ENCODE measurements around the gene DNASE1L1.

DNASE1L1 gene

DNA sequence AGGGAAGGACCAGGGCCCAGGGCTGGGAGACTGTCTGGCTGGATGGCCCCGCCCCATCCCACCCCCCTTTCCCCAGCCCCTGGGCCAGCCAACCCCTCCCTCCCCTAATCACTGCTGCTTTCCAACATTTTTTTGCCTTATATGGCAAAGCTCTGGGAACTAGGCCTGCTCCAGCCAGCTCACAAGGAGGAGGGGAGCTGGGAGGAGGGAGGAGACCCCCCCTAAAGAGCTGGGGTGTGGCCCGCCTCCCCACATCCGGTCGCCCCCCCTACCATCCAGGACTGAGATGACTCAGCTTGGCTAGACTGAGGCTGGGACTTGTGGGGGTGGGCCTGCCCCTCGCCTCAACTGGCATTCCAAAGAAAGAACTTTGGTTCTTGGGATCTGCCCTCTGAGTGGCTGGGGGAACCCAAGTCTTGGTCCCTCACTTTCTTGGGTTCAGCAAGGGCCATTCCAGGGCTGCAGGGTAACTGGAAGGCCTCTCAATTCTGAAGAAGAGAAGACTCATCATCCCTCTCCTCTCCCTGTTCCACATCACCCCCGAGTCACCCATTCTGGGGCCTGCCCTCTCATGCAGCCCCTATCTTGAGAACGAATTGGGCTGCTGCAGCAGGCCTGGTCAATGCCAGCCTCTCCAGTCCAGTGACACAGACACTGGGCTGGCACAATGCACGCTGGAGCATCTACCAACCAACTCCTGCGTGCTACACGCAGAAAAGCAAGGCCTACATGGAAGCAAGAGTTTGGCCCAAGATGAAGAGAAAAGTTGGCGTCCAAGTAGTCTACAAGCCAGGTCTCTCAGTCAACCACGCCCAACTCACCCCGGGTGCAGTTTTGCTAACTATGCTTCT lies 39.4 kb downstream of the DNASE1L1 start:
- in situ Hi-C loops (cut with MboI; ENCODE audit: low sequenced_read_pairs): no loop called here

DNA sequence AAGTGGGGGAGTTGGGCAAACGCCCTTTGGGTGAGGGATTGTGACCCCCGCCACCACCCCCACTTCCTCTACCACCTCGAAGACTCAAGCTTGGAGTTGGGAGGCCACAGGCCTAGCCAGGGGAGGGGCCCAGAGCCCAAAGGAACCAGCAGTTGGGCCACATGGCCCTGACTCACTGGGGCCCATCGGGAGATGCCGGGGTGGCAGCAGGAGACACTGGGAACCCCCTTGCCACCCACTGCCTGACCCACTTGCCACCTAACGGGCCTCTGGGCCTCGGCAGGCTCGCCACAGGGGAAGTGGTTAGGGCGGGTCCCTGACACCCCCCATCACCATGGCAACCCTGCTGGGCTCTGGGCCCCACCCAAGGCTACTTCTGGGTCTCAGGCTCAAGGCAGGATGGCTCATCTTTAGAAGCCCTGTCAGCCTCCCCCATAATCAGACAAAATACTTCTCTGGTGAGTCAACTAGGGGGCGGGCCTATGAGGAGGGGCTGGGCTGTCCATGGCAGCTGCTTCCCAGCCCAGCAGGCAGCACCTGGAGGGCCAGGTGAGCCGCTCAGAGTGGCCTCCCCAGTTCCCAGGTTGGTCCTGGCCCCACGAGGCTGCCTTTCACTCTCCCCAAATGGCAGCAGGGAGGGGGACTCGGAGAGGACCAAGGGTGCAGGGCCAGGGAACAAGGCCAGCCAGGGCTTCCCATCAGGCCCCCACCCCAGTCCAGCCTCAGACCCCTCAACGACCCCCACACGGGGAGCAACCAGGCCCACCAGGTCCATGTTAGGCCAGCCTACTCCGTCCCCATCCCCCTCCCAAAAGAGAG lies 40.2 kb downstream of the DNASE1L1 start:
- in situ Hi-C loops (cut with MboI; ENCODE audit: low sequenced_read_pairs): no loop called here

DNA sequence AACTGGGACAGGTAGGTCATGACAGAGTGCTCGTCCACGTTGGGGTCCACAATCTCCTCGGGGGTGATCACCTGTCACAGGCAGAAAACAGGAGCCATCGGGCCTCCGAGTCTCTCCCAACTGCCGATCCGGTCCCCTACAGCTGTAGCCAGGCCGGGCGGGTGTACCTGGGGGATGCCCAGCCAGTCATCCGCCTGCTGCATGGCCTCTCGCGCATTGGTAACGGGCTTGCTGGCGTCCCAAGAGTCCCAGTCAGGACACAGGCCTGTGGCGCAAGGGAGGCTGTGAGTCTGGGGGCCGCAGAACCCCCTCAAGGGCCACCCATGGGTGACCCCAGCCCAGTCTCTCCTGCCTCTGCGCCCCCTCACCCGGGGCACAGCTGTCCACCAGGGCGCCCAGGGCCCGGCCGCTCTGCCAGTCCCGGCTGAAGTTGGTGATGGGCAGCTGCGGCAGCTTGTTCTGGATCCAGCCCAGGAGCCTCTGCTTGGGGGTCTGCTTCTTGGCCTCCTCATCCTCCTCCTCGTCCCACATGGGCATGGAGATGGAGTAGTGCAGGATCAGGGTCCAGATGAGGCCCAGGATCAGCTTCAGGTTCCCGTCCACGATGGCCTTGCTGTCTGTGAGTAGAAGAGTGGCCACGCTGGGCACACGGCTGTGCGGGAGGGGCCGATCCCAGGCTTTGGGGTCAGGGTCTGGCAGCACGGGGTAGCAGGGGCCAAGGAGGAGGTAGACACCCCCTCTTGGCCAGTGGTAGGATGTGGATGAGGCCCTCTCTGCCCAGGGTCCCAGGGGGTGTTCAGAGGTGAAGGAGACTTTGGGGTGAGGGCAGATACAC lies 41.4 kb downstream of the DNASE1L1 start:
- in situ Hi-C loops (cut with MboI; ENCODE audit: low sequenced_read_pairs): no loop called here

DNA sequence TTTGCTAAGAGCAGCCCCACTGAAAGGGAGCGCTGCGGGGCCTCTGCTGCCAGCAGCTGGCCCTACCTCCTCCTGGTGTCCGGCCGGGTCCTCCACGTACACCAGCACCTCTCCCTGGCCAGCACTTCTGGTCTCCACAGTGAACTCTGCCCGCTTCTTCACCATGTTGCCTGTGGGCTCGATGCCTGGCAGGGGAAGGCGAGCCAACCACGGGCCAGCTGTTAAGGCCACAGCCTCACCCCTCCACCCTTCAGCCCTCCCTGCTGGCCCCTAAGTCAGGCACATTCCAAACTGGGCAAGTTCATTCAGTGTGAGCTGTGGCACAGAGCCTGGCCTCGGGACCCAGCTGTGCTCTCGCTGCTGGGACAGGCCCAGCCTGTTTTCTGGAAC lies 42.4 kb downstream of the DNASE1L1 start:
- in situ Hi-C loops (cut with MboI; ENCODE audit: low sequenced_read_pairs): no loop called here

DNA sequence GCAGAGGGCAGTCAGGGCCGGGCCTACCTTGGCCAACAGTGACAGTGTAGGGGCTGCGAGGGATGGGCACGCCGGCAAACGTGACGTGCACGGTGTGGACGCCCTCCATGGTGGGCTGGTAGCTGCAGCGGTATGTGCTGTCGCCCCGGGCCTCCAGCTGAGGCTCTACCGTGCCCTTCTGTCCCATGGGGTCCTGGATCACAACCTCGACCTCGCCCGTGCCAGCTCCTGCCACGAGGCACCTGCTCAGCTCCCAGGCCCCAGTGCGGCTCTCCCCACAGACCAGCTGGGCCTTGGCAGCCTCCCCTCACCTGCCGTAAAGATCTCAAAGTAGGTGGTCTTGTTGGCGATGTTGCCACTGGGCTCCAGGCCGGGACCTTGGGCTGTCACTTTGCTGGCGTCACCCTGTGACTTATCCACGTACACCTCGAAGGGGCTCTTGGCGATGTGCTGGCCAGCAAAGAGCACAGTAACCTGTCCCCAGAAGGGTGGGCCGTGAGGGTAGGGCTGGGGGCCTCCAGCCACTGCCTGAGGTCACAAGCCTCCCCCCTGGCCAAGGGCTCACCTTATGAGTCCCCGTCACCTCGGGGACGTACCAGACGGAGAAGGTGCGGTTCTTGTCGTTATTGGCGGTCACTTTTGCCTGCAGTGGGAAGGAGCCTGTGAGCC lies 42.9 kb downstream of the DNASE1L1 start:
- in situ Hi-C loops (cut with MboI; ENCODE audit: low sequenced_read_pairs): no loop called here

DNA sequence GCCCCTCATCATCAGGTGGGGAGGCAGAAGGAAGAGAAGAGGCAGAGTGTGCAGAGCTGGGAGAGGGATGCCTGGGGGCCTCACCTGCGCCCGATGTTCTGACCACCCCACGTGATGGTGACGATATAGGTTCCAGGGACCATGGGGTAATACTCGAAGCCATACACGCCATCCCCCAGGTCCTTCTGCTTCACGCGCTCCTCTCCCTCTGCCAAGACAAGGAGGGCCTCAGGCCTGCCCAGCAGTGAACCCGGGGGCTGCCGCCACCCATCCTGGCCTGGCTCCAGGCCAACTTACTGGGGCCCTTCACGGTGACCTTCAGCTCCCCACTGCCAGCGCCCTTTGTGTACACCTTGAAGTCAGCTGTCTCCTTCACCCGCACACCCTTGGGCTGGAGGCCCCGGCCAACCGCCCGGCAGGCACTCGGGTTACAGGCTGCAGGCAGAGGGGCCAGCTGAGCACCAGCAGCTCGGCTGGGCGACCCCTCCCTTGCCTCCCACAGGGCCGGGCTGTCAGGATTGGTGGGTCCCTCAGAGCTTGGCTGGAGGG lies 43.9 kb downstream of the DNASE1L1 start:
- in situ Hi-C loops (cut with MboI; ENCODE audit: low sequenced_read_pairs): no loop called here

DNA sequence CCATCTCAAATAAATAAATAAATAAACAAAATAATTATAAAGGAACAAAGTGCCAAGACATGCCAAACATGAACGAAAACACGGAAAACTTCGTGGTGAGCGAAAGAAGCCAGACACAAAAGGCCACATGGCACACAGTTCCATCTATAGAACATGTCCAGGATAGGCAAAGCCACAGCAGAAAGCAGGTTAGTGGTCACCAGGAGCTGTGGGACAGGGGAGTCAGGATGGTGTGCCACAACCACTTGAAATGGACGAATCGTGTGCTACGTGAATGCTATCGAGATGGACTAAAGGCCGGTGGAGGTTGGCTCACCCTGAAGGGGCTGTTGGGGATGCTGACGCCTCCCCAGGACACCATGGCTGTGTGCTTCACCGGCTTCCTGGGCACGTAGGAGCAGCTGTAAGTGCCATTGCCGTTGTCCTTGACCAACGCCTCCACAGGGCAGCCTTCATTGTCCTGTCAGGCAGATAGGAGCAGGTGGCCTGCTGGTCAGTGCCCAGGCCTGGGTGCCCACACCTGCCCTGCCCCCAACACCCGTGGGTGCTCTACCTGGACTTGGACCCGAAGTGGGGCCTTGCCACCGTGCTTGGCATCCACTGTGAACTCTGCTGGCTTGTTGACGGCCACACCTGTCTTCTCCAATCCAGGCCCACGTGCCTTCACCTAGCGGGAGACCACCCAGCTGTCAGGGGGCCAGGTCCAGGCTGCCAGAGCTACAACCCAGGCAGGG lies 45.2 kb downstream of the DNASE1L1 start:
- in situ Hi-C loops (cut with MboI; ENCODE audit: low sequenced_read_pairs): no loop called here

DNA sequence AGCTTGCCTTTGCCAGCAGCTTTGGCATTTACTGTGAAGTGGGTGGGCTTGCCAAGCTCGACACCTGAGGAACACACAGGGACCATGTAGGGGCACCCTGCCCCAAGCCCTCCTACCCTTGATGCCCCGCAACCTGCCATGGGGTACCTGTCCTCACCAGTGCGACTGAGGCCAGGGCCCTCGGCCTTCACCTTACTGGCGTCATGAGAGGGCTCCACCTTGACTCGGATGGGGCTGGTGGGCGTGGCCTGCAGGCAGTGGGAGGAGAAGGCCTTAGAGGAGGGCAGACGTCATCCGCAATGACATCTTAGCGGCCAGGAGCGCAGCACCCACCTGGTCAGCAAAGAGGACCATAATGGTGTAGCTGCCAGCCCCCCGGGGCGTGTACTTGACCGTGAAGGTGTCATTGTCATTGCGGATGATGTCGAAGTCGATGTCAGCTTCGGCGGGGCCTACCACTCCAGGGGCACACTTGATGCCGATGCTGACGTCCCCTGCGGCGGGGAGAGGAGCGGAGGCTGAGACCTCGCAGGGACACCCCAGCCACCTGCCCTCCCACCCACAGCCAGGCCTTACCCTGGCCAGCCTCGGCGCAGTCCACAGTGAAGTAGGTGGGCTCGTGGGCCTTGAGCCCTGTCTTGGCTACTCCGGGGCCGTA lies 46.8 kb downstream of the DNASE1L1 start:
- in situ Hi-C loops (cut with MboI; ENCODE audit: low sequenced_read_pairs): no loop called here

DNA sequence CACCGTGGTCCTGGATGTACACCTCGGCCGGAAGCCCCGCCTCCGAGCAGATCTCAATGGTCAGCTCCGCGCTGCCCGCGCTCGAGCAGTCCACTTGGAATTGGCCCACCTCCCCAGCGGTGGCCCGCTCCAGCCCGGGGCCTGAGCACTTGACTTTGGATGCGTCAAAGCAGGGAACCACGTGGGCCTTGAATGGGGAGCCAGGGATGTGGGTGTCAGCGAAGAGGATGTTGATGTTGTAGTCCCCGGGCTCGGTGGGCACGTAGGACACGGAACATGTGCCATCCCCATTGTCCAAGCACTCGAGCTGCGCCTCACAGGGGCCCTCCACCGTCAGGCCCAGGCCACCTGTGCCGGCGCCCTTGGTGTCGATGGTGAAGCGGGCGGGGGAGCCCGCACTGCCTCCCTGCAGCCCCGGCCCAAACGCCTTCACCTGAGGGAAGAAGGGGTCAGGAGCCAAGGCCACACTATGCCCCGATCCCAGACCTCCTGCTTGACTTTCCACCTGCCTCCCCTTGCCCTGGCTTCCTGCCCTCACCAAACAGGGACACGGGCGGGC lies 48.8 kb downstream of the DNASE1L1 start:
- in situ Hi-C loops (cut with MboI; ENCODE audit: low sequenced_read_pairs): no loop called here

DNA sequence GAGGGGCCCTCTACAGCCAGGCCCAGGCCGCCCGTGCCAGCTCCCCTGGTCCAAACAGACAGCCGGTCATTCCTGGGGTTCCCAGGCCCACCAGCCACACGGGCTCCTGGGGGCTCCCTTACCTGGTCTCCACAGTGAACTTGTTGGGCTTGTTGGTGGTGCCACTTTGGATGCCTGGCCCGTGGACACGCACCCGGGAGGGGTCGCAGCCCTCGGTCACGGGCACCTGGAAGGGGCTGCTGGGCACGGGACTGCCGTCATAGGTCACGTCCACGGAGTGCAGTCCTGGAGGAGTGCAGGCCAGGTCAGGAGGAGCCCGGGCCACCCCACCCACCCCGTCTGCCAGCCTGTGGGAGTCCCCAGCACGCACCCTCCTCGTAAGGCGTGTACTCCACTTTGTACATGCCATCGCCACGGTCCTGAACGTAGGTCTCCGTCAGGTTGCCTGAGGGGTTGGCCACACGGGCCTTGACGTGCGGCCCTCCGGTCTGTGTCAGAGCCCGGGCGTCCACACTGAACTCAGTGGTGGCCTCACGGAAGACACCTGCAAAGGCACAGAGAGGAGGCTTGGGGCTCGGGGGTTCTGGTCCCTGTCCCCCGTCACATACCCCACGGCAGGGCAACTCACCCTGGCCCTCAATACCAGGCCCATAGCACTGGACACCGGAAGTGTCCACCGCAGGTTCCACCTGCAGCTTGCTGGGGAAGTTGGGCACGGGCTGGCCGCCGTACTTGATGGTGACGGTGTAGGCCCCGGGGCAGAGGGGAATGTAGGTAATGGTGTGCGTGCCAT lies 49.5 kb downstream of the DNASE1L1 start:
- in situ Hi-C loops (cut with MboI; ENCODE audit: low sequenced_read_pairs): no loop called here

DNA sequence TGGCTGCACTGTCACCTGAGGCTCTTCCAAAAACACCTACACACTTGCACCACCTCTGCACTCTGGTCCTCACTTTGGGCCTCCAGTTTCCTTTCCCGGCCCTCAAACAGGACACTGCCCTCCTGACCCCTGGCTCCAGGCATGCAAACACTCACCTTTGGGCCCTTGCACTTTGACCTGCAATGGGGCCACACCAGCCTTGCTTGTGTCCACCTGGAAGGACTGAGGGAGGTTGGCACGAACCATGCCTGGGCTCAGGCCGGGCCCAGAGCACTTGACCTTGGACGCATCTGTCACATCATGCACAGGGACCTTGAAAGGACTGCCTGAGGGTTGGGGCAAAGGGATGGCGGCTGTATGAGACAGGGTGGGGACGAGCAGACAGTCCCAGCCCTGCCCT lies 50.2 kb downstream of the DNASE1L1 start:
- in situ Hi-C loops (cut with MboI; ENCODE audit: low sequenced_read_pairs): no loop called here

DNA sequence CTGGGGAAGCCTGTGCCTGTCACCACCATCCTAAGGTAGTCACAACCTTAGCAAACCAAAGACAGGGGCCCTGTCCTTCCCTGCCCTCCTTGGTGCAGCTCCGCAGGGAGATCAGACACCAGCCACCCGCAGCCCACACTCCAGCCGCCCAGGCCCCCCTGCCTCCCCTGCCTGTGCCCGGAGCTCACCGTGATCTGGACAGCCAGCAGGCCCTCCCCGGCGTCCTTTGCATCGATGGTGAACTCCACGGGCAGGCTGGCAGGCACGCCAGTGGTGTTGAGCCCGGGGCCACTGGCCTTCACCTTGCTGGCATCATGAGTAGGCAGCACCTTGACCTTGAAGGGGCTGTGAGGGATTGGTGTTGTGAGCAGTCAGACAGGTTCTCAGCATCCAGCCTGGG lies 51.0 kb downstream of the DNASE1L1 start:
- in situ Hi-C loops (cut with MboI; ENCODE audit: low sequenced_read_pairs): no loop called here

DNA sequence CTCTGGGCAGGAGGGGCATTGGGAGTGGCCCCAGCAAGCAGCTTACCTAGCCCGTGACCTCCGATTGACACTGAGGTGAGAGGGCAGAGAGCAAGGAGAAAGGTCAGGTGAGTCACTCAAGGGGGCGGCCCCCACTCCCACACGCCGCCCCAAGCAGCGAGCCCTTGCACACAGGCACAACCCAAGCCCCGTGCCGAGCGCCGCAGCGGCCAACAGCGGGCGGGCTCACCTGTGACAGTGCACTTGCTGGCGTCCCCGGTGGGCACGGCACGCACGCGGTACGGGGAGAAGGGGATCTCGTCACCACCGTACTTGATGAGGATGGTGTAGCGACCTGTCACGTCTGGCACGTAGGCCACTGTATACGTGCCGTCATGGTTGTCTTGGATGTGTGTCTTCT lies 51.8 kb downstream of the DNASE1L1 start:
- in situ Hi-C loops (cut with MboI; ENCODE audit: low sequenced_read_pairs): no loop called here

DNA sequence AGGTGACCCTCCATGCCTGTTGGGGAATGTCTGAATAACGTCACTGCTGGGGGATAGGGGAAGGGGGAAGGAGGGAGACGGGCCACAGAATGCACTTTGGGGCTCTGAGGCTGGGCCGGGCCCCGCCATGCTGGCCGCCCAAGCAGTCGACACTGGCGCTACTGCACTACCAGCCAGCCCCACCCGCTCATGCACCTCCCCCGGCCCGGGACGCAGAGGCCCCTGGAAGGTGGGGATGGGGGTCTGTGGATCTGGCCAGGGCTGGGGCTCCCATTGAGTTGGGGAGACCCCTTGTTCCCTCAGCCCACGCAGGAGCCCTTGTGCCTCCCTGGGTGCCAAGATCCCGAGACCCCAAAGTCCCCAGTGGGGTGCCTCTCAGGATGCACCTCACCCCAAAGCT lies 52.5 kb downstream of the DNASE1L1 start:
- in situ Hi-C loops (cut with MboI; ENCODE audit: low sequenced_read_pairs): no loop called here

DNA sequence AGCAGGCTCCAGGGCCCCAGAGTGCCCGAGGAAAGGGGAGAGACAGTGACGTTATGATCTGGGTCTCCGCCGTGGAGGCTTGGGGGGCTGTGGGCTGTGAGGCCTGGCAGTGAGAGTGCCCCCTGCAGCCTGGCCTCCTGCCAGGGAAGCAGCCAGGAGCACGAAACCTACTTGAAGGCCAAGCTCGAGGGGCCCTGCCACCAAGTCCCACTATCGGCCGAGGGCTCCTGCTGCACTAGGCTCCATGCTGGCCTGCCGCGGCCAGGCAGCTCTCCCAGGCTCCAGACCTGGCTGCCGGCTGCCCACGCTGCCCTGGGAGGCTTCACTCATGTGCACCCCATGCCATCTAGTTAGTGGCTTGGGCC lies 53.3 kb downstream of the DNASE1L1 start:
- in situ Hi-C loops (cut with MboI; ENCODE audit: low sequenced_read_pairs): no loop called here

DNA sequence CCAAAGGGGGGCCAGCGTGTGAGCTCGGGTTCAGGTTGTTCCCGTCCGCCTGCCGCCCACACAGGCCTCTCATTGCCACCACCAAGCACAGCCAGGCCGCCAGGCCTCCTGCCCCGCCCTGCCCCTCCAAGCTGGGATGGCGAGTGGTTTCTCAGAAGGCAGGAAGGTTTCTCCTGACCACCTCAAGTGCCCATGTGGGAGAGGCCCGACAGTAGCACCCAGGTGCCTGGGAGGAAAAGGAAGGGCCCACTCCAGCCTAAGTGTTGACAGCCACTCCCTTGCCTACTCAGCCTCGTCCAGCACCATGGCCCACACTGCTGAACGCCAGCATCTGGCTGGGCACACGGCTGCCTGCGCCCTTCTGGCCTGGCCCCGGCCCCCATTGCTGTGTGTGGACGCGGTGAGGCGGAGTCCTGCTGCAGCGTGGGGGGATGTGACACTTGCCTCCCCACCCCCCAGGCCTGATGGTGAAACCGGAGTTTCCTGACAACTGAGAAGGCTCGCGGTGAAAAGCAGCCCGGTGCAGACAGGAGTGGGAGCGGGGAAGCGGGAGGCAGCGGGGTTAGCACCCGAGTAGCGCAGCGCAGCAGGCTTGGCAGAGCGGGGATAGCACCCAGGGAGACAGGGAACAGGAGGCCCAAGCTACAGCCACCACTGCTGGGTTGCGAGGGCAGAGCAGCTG lies 53.8 kb downstream of the DNASE1L1 start:
- in situ Hi-C loops (cut with MboI; ENCODE audit: low sequenced_read_pairs): no loop called here

DNA sequence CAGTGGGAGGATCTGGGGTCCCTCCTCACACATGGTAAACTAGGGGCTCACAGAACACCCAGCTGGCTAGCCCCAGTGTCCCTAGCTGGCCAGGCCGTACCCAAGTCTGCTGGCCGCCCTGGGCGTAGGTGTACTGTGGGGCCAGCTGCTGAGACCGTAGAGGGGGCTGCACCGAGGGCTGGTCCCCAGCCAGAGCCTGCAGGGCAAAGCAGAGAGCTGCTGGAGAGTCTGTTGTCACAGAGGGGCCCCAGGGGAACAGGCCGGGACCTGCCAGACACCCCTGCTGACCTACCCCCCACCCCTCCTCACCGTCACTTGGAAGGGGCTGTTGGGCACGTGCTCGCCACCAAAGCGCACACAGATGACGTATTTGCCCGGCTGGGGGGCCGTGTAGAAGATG lies 54.5 kb downstream of the DNASE1L1 start:
- in situ Hi-C loops (cut with MboI; ENCODE audit: low sequenced_read_pairs): no loop called here

DNA sequence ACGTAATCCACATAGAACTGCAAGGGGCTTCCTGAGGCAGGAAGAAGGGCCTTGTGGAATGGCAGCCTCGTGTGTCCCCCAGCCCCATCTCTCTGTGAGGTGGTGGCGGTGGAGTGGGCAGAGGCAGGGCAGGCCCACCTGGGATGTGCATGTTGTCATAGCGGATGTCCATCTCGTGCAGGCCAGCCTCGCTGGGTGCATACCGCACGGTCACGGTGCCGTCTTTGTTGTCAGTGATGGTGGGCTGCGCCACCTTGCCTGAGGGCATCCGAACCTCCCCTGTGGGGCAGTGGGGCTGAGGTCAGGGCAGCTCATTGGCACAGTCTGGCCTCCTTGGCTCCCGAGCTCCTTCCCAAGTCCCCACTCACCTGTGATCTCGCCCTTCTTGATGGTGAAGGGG lies 55.0 kb downstream of the DNASE1L1 start:
- in situ Hi-C loops (cut with MboI; ENCODE audit: low sequenced_read_pairs): no loop called here
